Measurements from ENCODE around the gene C5. TPM values are rescaled to one million over a fixed set of nuclear protein-coding genes. Genes with fewer than 3 reads are reported as not detected.
A peak's percentile ranks its signal among the peaks of the same experiment; 100 is the strongest.

Gene C5
- total RNA-seq, 4 donors from 2014 or later, result 5.2 to 7.2 (median 6.2) TPM

GRCh38 chr9:120917929-120918762 lies 131.9 kb downstream of the C5 start:
- no peak for TF ChIP-seq CTCF (IDR thresholded peaks at IDR 0.05)
- no peak for DNase-seq (ENCODE audit: low spot score)
- no peak for ATAC-seq (ENCODE audit: low FRiP score)

DNA sequence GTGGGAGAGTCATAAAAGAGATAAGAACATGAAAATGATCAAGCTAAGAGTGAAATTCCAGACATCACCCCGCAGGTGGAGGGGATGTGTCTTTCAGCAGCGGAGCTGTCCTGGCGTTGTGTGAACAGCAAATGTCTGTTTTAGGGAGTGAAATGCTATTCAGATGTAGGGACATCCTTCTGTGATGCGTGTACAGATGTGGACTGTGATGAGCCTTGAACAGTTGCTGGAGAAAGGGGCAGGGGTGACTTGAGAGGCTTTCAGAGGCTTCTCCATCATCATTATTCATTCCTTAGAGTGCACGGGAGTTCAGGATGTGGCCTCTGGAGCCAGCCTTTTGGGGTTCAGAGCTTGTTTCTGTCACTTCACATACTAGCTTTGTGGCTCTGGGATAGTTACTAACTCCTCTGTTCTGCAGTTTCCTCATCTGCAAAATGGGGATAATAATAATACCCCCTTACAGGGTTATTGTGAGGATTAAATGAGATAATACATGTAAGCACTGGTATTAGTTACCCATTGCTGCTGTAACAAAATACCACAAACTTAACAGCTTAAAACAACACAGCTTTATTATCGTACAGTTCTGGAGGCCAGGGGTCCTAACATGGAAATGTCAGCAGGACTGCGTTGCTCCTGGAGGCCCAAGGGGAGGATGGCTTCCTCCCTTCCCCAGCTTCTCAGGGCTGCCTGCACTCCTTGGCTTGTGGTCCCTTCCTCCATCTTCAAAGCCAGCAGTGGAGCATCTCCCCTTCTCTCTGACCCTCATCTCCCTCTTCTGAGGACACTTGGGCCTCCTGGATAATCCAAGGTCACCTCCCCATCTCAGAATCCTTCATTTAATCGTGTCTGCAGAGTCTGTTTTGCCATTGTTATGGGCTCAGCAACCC lies 132.8 kb downstream of the C5 start:
- no peak for ATAC-seq (ENCODE audit: low FRiP score)
- no peak for DNase-seq (ENCODE audit: low spot score)
- TF ChIP-seq CTCF (IDR thresholded peaks at IDR 0.05), result no peak

DNA sequence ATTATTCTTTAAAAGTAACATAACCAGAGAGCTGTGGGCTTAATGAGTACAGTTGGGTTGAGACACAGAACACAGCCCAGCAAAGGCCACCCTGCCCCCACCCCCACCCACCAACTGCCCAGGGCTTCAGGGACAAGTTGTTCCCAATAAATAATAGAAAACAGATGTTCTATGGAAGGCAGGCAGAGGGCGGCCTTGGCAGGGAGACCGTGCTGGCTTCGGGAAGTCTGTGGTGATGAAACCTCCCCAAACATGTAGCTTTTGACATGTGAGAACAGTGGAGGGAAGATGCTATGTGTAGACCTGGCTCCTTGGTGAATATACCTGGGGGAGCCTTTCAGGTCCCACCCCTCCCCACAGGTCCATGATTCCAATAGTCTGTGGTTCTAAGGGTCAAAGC lies 133.5 kb downstream of the C5 start:
- DNase-seq (ENCODE audit: low spot score) (no peak), ATAC-seq (ENCODE audit: low FRiP score) (no peak)
- no peak for TF ChIP-seq CTCF (IDR thresholded peaks at IDR 0.05)

GRCh38 chr9:120915854-120916470 lies 134.1 kb downstream of the C5 start:
- no peak for ATAC-seq (ENCODE audit: low FRiP score)
- no peak for DNase-seq (ENCODE audit: low spot score)
- no peak for TF ChIP-seq CTCF (IDR thresholded peaks at IDR 0.05)

- no peak for DNase-seq (ENCODE audit: low spot score)
- TF ChIP-seq CTCF (IDR thresholded peaks at IDR 0.05), result no peak
- peak; percentile 17 for ATAC-seq (ENCODE audit: low FRiP score)
Observed at GRCh38 chr9:120914953-120915352, 135.1 kb downstream of the C5 start.

DNA sequence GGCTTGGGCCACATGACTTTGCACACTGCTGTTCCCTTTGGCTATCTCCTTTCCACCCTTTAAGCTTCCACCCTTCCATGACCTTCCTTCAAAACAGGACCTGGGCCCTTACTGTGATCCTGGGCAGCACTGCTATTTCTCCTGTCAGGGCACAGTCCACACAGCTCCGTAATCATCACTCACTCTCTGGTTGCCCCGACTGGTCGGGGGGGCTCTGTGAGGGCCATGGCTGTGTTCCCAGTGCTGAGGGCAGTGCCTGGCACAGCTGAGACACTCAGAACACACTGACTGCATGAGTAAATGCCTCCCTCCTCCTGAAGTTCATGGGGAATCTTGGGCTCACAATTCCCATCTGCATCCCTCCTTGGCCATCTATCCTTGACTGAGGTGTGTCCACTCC lies 135.7 kb downstream of the C5 start:
- ATAC-seq (ENCODE audit: low FRiP score), result no peak
- TF ChIP-seq CTCF (IDR thresholded peaks at IDR 0.05), result no peak
- DNase-seq (ENCODE audit: low spot score), result no peak

Measured in omental fat pad (tissue), 4 donors.